A673 (cell line): Measurements from ENCODE around the gene ERAP2.

Experiments
- EZH2 ChIP-seq: fragments of 200-600 bp; sonication (generic); IDR thresholded peaks from 2 replicates; pipeline ENCODE4 v1.6.1; 2017; ENCODE audit warnings: borderline replicate concordance, low read depth, mild to moderate bottlenecking, mixed read lengths, antibody characterized with exemption, low read length; ENCODE audit not compliant: poor library complexity, severe bottlenecking
- TF ChIP-seq, protein P1 (sequence below): fragments of 300-800, 200-600 bp; sonication (generic); conservative IDR thresholded peaks from 2 replicates; pipeline ENCODE4 v1.5.1; 2017; ENCODE audit warnings: low read depth, mild to moderate bottlenecking, antibody characterized with exemption, low read length, moderate library complexity, mixed read lengths

GRCh38 chr5:96957254-96958049 is 81.2 kb downstream of the ERAP2 start:
- TF ChIP-seq, protein P1, sequence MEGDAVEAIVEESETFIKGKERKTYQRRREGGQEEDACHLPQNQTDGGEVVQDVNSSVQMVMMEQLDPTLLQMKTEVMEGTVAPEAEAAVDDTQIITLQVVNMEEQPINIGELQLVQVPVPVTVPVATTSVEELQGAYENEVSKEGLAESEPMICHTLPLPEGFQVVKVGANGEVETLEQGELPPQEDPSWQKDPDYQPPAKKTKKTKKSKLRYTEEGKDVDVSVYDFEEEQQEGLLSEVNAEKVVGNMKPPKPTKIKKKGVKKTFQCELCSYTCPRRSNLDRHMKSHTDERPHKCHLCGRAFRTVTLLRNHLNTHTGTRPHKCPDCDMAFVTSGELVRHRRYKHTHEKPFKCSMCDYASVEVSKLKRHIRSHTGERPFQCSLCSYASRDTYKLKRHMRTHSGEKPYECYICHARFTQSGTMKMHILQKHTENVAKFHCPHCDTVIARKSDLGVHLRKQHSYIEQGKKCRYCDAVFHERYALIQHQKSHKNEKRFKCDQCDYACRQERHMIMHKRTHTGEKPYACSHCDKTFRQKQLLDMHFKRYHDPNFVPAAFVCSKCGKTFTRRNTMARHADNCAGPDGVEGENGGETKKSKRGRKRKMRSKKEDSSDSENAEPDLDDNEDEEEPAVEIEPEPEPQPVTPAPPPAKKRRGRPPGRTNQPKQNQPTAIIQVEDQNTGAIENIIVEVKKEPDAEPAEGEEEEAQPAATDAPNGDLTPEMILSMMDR = no peak
- no peak for TF ChIP-seq EZH2
